Tibial nerve (tissue), 4 donors: ENCODE data around the gene HTRA3. TPM values are rescaled to one million over a fixed set of nuclear protein-coding genes. Genes with fewer than 3 reads are reported as not detected.

ENCODE experiments used
- DNase-seq, 2 donors: peaks; one replicate each; pipeline ENCODE4 v3.0.0-alpha.2; 2019; ENCODE audit warnings: low spot score in 2 of 2
- H3K27ac ChIP-seq, 4 donors: fragments of 200-600 bp; sonication (generic) in 3 of 4; one replicate each; pipeline ENCODE4 v1.5.1; 2017 to 2019; ENCODE audit warnings: mild to moderate bottlenecking in 1 of 4
- H3K27me3 ChIP-seq, 2 donors: fragments of 200-600 bp; sonication (generic) in 1 of 2; one replicate each; pipeline versions ENCODE4 v1.5.1 to v1.6.0; 2017 to 2019
- H3K36me3 ChIP-seq, 3 donors: fragments of 200-600 bp; sonication (generic); one replicate each; pipeline ENCODE4 v1.5.1; 2018 to 2019
- H3K4me1 ChIP-seq, 4 donors: fragments of 200-600 bp; sonication (generic) in 3 of 4; one replicate each; pipeline ENCODE4 v1.5.1; 2017 to 2019
- H3K4me3 ChIP-seq, 4 donors: fragments of 200-600 bp; sonication (generic) in 3 of 4; one replicate each; pipeline ENCODE4 v1.5.1; 2017 to 2019; ENCODE audit warnings: mild to moderate bottlenecking in 1 of 4, moderate library complexity in 1 of 4
- H3K9me3 ChIP-seq, 4 donors: fragments of 200-600 bp; sonication (generic) in 3 of 4; one replicate each; pipeline ENCODE4 v1.5.1; 2017 to 2019
- CTCF ChIP-seq, 5 experiments: fragments of 200-600 bp in 3 of 5; fragments of 450-650 bp in 2 of 5; sonication (generic) in 3 of 5; IDR thresholded peaks; one replicate each; pipeline ENCODE4 v1.5.1; 2016 to 2019; ENCODE audit warnings: antibody characterized with exemption in 5 of 5, mild to moderate bottlenecking in 3 of 5, moderate library complexity in 2 of 5
- EP300 ChIP-seq, 2 donors: sonication (generic); formaldehyde crosslinking; IDR thresholded peaks; one replicate each; pipeline ENCODE4 v1.6.1; 2017; ENCODE audit warnings: antibody characterized with exemption in 2 of 2, mild to moderate bottlenecking in 1 of 2
- POLR2A ChIP-seq, 2 donors: fragments of 450-650 bp; IDR thresholded peaks; one replicate each; pipeline ENCODE4 v1.6.1; 2017; ENCODE audit warnings: antibody characterized with exemption in 2 of 2, mild to moderate bottlenecking in 2 of 2, moderate library complexity in 2 of 2
- WGBS, 2 donors: methylation state at CpG; one replicate each; pipeline ENCODE4 v1.1.5; 2018; 5-methylcytosine and 5-hydroxymethylcytosine counted together
- total RNA-seq, 4 donors: library from RNA; depleted of rRNA; stranded (reverse); fragments of >200 nt; gene quantifications; one replicate each; pipeline ENCODE4 v1.1.0, GENCODE V29; 2016

HTRA3 gene
- total RNA-seq, 4 donors from 2014 or later, result 34.9 to 54.3 (median 43.5) TPM

DNA sequence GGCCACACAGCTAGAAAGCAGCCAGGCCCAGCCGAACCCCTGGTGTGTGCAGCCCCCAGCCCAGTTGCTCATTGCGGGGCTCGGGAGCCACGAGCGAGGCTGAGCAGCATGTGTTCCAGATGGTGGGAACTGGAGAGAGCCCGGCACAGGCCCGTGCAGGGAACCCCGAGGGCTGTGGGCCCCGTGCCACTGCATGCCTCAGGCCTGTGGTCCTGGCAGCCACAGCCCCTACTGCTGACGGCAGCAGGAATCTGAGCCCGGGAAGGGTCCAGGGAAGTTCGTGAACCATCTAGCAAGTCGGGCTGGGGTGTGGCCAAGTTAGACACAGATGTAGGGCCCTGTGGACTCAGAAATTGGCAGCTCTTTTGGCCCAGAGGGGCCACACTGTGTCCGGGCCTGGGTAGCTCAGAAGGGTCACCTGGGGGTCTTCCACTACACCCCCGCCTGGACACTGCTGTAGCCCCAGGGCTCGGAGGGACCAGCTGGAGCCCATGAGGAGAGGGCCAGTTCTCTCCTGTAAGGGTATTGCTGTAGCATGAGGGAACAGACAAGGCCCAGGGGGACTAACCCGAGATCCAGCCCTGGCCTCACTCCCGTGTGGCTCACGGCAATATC lies 12.1 kb downstream of the HTRA3 start:
- peaks cover 0 to 34% (median 0%) of the 10 kb centered on the region in 4 donors for H3K4me1 ChIP-seq
- H3K36me3 ChIP-seq, result no peaks in the 10 kb centered on the region
- no peaks in the 10 kb centered on the region for H3K9me3 ChIP-seq
- no peaks in the 10 kb centered on the region for H3K27me3 ChIP-seq
- TF ChIP-seq CTCF (IDR thresholded peaks at IDR 0.05) (no peak), EP300 (IDR thresholded peaks at IDR 0.05) (peak in 1 of 2 donors; percentile 38), POLR2A (IDR thresholded peaks at IDR 0.05) (no peak)
- H3K4me3 ChIP-seq, result no peak overlapping the region
- 51 to 61% methylated on average over 14 to 18 of the region's 19 CpGs for WGBS, 2 donors
- peak overlapping the region in 1 of 4 donors; percentile 26 for H3K27ac ChIP-seq
- peak; percentile 37 to 43 for DNase-seq

DNA sequence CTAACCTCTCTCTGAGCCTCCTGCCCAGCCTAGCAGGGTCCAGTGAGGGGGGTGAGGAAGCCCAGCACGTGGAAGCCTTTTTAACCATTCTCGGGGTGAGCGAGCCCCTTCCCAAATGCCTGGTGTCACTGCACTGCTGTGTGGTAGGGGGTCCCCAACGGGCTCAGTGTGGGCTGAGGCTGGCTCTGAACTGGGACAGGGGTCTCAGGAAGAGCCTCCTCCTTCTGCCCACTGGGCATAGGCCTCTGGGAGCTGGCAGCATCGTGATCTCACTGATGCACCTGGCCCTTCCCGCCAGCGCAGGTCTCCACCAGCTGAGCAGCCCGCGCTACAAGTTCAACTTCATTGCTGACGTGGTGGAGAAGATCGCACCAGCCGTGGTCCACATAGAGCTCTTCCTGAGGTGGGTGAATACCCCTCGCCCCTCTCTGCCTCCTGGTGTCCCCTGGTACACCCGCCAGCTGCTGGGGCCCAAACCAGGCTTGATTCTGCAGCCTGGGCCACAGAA lies 12.6 kb downstream of the HTRA3 start:
- DNase-seq, result no peak
- peak overlapping the region in 1 of 4 donors; percentile 26 for H3K27ac ChIP-seq
- H3K36me3 ChIP-seq, result no peaks in the 10 kb centered on the region
- no peaks in the 10 kb centered on the region for H3K27me3 ChIP-seq
- TF ChIP-seq POLR2A (IDR thresholded peaks at IDR 0.05) (no peak), EP300 (IDR thresholded peaks at IDR 0.05) (no peak), CTCF (IDR thresholded peaks at IDR 0.05) (no peak)
- H3K4me3 ChIP-seq, result no peak overlapping the region
- H3K9me3 ChIP-seq, result no peaks in the 10 kb centered on the region
- 85 to 98% methylated on average over 6 to 9 of the region's 14 CpGs for WGBS, 2 donors
- peaks cover 0 to 29% (median 0%) of the 10 kb centered on the region in 4 donors for H3K4me1 ChIP-seq

- no peaks in the 10 kb centered on the region for H3K27me3 ChIP-seq
- H3K4me1 ChIP-seq, result peaks cover 0 to 24% (median 0%) of the 10 kb centered on the region in 4 donors
- DNase-seq, result no peak
- H3K4me3 ChIP-seq, result no peak overlapping the region
- 89% methylated on average over 14 of the region's 14 CpGs for WGBS, 2 donors
- H3K9me3 ChIP-seq, result no peaks in the 10 kb centered on the region
- no peak for TF ChIP-seq POLR2A (IDR thresholded peaks at IDR 0.05)
- no peaks in the 10 kb centered on the region for H3K36me3 ChIP-seq
- no peak overlapping the region for H3K27ac ChIP-seq
These were observed 13.2 kb downstream of the HTRA3 start for GRCh38 chr4:8282742-8283141.

DNA sequence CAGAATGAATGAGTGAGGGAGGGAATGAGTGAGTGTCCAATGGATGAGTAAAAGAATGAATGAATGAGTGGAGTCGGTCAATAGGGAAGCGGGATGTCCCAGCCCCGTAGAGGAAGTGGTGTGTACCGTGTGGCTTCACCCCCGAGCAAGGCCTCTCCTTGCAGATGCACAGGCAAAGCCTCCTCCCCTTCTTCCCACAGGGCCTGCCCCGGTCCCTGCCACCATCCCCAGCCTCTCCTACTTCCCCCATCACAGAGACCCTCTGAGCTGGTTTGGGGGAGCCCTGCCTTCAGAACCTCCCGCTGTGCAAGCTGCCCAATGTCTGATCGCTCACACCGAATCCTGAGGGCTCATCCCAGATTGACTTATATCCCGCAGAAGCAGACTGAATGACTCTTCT lies 13.6 kb downstream of the HTRA3 start:
- no peaks in the 10 kb centered on the region for H3K27me3 ChIP-seq
- H3K4me1 ChIP-seq, result peaks cover 0 to 20% (median 0%) of the 10 kb centered on the region in 4 donors
- no peaks in the 10 kb centered on the region for H3K36me3 ChIP-seq
- no peak overlapping the region for H3K4me3 ChIP-seq
- TF ChIP-seq EP300 (IDR thresholded peaks at IDR 0.05) (no peak), POLR2A (IDR thresholded peaks at IDR 0.05) (no peak), CTCF (IDR thresholded peaks at IDR 0.05) (no peak)
- no peaks in the 10 kb centered on the region for H3K9me3 ChIP-seq
- H3K27ac ChIP-seq, result no peak overlapping the region
- DNase-seq, result no peak
- 74 to 82% methylated on average over 10 of the region's 10 CpGs for WGBS, 2 donors

DNA sequence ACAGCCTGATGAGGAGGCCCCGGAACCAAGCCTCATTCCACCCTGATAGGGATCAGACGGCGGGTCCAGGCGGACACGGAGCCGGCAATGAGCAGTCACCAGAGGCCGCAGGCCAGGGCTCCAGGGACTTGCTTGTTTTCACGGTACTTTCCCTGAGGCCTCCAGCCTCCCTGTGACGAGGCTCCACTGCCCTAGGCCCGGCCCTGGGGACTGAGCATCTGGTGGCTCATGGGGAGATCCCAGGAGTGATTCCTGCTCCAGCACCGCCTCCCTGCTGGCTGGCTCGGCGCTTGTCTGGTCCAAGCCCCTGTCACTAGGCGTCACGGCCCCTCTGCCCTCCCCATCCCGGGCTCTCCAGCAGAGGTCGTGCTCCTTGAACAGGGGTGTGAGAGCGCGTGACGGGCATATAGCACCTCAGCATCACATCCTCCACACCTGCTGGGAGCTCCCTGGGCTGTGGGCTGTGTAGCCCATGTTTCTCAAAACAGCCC lies 14.1 kb downstream of the HTRA3 start:
- H3K36me3 ChIP-seq, result no peaks in the 10 kb centered on the region
- H3K9me3 ChIP-seq, result no peaks in the 10 kb centered on the region
- 74 to 77% methylated on average over 13 to 20 of the region's 20 CpGs for WGBS, 2 donors
- DNase-seq, result no peak
- TF ChIP-seq CTCF (IDR thresholded peaks at IDR 0.05) (no peak), EP300 (IDR thresholded peaks at IDR 0.05) (no peak), POLR2A (IDR thresholded peaks at IDR 0.05) (no peak)
- H3K4me3 ChIP-seq, result no peak overlapping the region
- H3K27ac ChIP-seq, result no peak overlapping the region
- peaks cover 0 to 15% (median 0%) of the 10 kb centered on the region in 4 donors for H3K4me1 ChIP-seq
- no peaks in the 10 kb centered on the region for H3K27me3 ChIP-seq
